Head of caudate nucleus (tissue), 42 donors: ENCODE data around the gene EMB.
A peak's percentile ranks its signal among the peaks of the same experiment; 100 is the strongest.
"Not testable (repeated sequence)": the region's sequence is repeated elsewhere in the genome, so short reads cannot be mapped to it uniquely, and the experiment has no call there.

ENCODE experiments used
- DNase-seq, 42 donors: peaks; one replicate each; pipeline versions ENCODE4 v3.0.0 to v3.0.0-alpha.2; 2020 to 2021; ENCODE audit warnings: mixed read lengths in 7 of 42
- intact Hi-C: fragments of 100-400 bp; cut with DNase I; formaldehyde crosslinking; loops from one replicate; pipeline ENCODE4 v1.15.0; 2022

The EMB gene

GRCh38 chr5:50440651-50441492 is at the start of gene EMB:
Gene EMB (minus strand): TSS chr5:50441288. CDS start chr5:50441151, 137 bp downstream.
- DNase-seq: peak; percentile 31 to 86 (median 66)
- intact Hi-C loops: no loop called here

- DNase-seq, intact Hi-C loops: not testable (repeated sequence)
Observed at GRCh38 chr5:50489491-50489890, 48.4 kb upstream of the EMB start.

- intact Hi-C loops, DNase-seq: not testable (repeated sequence)
Observed at GRCh38 chr5:50478790-50479189, 37.7 kb upstream of the EMB start.

DNA sequence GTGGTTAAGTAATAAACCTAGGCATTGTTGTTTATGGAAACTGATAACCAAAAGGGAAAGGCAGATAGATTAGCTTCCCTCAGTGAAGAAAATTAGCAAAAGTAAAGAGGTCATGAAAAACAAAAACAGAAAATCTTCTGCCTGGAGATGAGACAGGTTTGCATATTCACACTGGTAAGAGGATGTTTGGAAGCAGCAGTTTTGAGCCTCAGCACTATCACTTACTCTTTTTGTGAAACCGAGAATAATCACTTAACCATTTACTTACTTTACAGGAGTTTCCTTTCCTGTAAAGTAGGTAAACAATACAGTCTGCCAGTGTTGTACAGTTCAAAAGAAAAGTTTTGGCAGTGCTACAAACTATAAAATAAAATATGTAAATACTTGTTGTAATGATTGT is 35.5 kb upstream of the EMB start:
- intact Hi-C loops: no loop called here

GRCh38 chr5:50465015-50465414 is 23.9 kb upstream of the EMB start:
- DNase-seq, intact Hi-C loops: not testable (repeated sequence)

More for the DNA sequence above, 35.5 kb upstream of the EMB start:
- DNase-seq: no peak

GRCh38 chr5:50463726-50464125 is 22.6 kb upstream of the EMB start:
- intact Hi-C loops: no loop called here
- DNase-seq: no peak

DNA sequence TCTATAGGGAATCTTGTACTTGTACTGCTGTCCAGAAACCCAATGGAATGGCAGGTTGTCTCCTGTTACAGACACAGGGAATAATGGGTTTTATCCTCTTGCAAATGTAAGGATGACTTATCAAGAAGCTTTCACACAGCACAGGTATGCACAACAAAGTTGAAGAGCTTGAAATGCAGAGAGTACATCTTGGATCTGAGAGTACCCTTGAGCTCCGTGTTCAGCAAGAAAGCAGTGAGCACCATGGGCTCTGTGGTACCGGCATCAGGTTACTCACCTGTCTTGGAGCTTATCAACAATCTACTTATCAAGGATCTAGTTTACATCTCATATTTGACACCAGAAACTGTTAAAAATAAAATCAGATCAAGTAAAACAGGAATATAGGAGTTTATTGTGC is 22.0 kb upstream of the EMB start:
- intact Hi-C loops: no loop called here
- DNase-seq: no peak

GRCh38 chr5:50462579-50462978 is 21.5 kb upstream of the EMB start:
- intact Hi-C loops: not testable (repeated sequence)

DNA sequence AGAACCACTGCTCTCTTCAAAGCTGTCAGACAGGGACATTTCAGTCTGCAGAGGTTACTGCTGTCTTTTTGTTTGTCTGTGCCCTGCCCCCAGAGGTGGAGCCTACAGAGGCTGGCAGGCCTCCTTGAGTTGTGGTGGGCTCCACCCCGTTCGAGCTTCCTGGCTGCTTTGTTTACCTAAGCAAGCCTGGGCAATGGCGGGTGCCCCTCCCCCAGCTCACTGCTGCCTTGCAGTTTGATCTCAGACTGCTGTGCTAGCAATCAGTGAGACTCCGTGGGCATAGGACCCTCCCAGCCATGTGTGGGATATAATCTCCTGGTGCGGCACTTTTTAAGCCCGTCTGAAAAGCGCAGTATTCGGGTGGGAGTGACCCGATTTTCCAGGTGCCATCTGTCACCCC is 17.3 kb upstream of the EMB start:
- DNase-seq, intact Hi-C loops: not testable (repeated sequence)

More at GRCh38 chr5:50462579-50462978, 21.5 kb upstream of the EMB start:
- not testable (repeated sequence) for DNase-seq

DNA sequence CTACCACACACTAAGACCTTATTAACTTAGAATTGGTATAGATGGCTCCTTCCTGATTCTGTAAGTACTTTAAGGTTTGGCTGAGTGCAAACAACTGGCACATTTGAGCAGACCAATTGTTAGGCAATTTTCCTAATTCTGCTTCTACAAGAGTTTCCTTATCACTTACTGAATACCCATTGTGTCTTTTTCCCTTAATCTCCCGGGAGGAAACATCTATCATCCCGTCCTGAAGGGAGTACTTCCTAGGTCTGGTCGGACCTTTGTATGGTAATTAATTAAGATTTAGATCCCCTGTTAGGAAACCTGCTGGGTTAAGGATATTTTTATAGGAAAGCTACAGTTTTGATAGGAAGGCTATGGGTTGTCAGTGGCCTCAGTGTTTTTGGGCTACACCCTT is 8.2 kb upstream of the EMB start:
- DNase-seq, intact Hi-C loops: not testable (repeated sequence)

DNA sequence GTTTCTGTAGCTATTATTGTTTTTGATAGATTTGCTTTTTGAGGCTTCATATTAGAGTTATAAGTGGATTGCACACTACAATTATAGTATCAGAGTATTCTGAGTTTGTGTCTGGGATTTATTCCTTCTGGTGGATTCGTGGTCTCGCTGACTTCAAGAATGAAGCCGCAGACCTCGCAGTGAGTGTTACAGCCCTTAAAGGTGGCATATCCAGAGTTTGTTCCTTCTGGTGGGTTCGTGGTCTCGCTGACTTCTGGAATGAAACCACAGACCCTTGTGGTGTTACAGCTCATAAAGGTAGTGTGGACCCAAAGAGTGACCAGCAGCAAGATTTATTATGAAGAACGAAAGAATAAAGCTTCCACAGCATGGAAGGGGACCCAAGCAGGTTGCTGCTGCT is 6.9 kb upstream of the EMB start:
- intact Hi-C loops: no loop called here
- no peak for DNase-seq

GRCh38 chr5:50447228-50447627 is 6.1 kb upstream of the EMB start:
- intact Hi-C loops: no loop called here
- DNase-seq: no peak

GRCh38 chr5:50445296-50445949 is 4.3 kb upstream of the EMB start:
- DNase-seq: no peak
- intact Hi-C loops: no loop called here

DNA sequence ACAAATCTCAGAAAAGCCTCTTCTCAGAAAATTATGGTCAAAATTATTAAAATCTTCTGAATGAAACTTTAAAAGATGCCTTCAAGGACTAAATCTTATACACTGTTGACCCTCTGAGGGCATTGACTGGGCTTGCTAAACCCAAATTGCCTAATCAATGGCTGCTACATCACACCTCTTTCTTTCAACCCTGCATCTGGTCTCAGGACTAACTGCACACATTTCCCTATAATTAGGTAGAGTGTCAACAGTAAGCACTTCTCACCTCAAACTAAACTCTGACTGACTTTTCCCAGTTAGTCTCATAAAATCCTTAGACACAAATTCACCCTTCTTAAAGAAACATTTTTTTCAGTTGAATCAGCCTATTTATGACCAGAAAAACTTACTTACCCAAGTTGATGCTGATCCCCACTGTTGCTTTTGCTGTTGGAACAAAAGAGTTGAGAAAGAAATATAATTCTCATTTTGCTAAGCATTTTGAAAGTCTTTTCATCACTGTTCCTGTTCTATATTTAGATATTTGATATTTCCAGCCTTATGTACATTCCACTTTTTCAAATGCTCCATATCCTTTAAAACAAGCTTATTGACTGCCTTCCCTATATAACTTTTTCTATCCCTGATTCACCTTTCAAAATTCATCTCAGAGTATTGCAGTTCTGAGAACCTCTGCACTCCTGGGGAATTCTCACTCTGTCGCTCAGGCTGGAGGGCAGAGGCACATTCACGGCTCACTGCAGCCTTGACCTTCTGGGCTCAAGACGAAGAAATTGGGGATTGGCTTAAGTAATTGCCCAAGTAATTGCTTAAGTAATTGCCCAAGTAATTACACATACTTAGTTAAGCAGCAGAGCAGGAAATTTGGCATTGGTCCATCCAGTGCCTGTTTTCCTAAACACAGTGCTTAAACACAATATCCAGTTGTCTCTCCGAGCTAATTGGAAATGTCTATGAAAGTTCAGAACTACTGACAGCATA is 1.8 kb upstream of the EMB start:
- intact Hi-C loops, DNase-seq: not testable (repeated sequence)

DNA sequence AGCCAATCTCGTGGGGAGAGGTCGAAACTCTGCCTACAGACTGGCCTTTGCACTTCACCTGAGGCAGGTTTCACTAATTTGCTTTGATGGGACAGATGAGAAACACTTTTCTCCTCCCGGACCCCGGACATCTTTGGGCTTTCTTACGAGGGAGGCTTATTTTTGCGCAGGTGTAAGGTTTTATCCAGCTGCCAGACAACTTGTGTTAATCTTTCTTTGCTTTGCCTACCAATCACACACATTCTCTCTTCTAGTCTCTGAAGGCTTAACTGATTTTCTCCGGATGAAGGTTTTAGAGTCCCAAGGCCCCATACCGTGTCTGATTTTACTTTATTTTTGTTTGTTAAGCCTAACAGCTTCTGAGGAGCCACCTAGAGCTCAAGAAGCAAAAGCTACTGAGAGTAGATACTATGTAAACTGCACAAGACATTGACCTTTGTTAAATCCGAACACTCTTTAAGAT is 436 bp upstream of the EMB start:
- intact Hi-C loops: no loop called here
- DNase-seq: no peak

DNA sequence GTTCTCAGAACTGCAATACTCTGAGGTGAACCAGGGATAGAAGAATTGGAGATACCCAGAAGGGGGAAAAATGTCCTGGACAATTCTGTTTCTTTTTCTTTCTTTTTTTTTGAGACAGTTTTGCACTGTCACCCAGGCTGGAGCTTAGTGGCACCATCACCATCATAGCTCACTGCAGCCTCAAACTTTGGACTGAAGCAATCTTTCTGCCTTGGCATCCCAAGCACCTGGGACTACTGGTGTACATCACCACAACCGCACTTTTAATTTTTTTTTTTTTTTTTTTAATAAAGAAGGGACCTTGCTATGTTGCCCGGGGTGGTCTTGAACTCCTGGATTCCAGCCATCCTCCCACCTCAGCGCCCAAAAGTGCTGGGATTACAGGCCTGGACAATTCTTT is 1.9 kb downstream of the EMB start:
- intact Hi-C loops: no loop called here
- DNase-seq: no peak

- DNase-seq, intact Hi-C loops: not testable (repeated sequence)
Observed at GRCh38 chr5:50438060-50438459, 3.0 kb downstream of the EMB start.

GRCh38 chr5:50435168-50435567 is 5.9 kb downstream of the EMB start:
- no peak for DNase-seq
- intact Hi-C loops: no loop called here
